KMS-11 (cell line): ENCODE results near the gene CFAP65.

Experiments
- H2AFZ ChIP-seq: fragments of 200-600 bp; sonication (generic); 2 replicates; pipeline ENCODE4 v1.6.1; 2016; ENCODE audit warnings: antibody characterized with exemption, mixed run types, low read depth
- H3K27ac ChIP-seq: fragments of 200-600 bp; sonication (generic); 2 replicates; pipeline ENCODE4 v1.6.1; 2016; ENCODE audit warnings: mild to moderate bottlenecking, mixed run types
- H3K27me3 ChIP-seq: fragments of 200-600 bp; sonication (generic); 2 replicates; pipeline ENCODE4 v1.6.1; 2017; ENCODE audit warnings: mild to moderate bottlenecking, low read depth, mixed run types, moderate library complexity; ENCODE audit not compliant: insufficient read depth
- H3K36me3 ChIP-seq: fragments of 200-600 bp; sonication (generic); 2 replicates; pipeline ENCODE4 v1.6.1; 2017; ENCODE audit warnings: mild to moderate bottlenecking, mixed run types; ENCODE audit not compliant: insufficient read depth
- H3K4me1 ChIP-seq: fragments of 200-600 bp; sonication (generic); 2 replicates; pipeline ENCODE4 v1.6.1; 2016; ENCODE audit warnings: mild to moderate bottlenecking, low read depth, mixed run types; ENCODE audit not compliant: poor library complexity, severe bottlenecking
- H3K4me2 ChIP-seq: fragments of 200-600 bp; sonication (generic); 2 replicates; pipeline ENCODE4 v1.7.0; 2016; ENCODE audit warnings: mild to moderate bottlenecking, mixed run types
- H3K4me3 ChIP-seq: fragments of 200-600 bp; sonication (generic); IDR thresholded peaks from 2 replicates; pipeline ENCODE4 v1.6.1; 2017; ENCODE audit warnings: low read depth, low read length, mixed read lengths; ENCODE audit not compliant: insufficient read depth
- H3K79me2 ChIP-seq: fragments of 200-600 bp; sonication (generic); 2 replicates; pipeline ENCODE4 v1.6.1; 2016; ENCODE audit warnings: low read depth, mixed run types; ENCODE audit not compliant: insufficient read depth
- H3K9ac ChIP-seq: fragments of 200-600 bp; sonication (generic); 2 replicates; pipeline ENCODE4 v1.6.1; 2016; ENCODE audit warnings: mild to moderate bottlenecking, mixed run types
- H4K20me1 ChIP-seq: fragments of 200-600 bp; sonication (generic); 2 replicates; pipeline ENCODE4 v1.6.1; 2016; ENCODE audit warnings: mild to moderate bottlenecking, mixed run types; ENCODE audit not compliant: insufficient read depth
- TF ChIP-seq, protein P1 (sequence below): fragments of 200-600 bp; sonication (generic); conservative IDR thresholded peaks from 2 replicates; pipeline ENCODE4 v1.6.1; 2017; ENCODE audit warnings: low read depth, mild to moderate bottlenecking, antibody characterized with exemption, low read length, moderate library complexity, mixed read lengths

The CFAP65 gene

DNA sequence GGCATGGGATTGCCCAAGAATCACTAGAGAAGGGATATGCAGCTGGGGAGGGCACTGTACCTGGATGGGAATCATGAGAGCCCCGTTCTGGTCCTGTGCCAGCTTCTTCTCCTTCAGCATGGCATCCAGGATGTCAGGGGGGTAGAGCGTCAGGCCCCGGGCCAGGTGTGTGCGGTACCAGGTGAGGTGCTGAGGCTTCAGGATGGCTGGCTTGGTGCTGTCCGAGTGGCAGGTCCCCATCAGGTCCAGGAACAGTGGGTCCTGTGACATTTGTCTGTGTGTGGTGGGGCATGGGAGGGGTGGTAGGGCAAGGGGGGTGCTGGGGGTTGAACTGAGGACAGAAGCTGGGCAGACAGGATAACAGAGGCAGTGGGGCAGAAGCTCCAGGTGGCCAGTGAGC lies 13.2 kb downstream of the CFAP65 start:
- Histone ChIP-seq H3K27me3 (peaks cover 56% of the 10 kb centered on the region), H3K4me3 (no peak overlapping the region), H3K4me2 (no peak overlapping the region), H2AFZ (no peak overlapping the region), H4K20me1 (no peaks in the 10 kb centered on the region), H3K9ac (no peak overlapping the region), H3K4me1 (no peaks in the 10 kb centered on the region), H3K79me2 (no peaks in the 10 kb centered on the region), H3K36me3 (no peaks in the 10 kb centered on the region), H3K27ac (no peak overlapping the region)
- TF ChIP-seq, protein P1, sequence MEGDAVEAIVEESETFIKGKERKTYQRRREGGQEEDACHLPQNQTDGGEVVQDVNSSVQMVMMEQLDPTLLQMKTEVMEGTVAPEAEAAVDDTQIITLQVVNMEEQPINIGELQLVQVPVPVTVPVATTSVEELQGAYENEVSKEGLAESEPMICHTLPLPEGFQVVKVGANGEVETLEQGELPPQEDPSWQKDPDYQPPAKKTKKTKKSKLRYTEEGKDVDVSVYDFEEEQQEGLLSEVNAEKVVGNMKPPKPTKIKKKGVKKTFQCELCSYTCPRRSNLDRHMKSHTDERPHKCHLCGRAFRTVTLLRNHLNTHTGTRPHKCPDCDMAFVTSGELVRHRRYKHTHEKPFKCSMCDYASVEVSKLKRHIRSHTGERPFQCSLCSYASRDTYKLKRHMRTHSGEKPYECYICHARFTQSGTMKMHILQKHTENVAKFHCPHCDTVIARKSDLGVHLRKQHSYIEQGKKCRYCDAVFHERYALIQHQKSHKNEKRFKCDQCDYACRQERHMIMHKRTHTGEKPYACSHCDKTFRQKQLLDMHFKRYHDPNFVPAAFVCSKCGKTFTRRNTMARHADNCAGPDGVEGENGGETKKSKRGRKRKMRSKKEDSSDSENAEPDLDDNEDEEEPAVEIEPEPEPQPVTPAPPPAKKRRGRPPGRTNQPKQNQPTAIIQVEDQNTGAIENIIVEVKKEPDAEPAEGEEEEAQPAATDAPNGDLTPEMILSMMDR: no peak

DNA sequence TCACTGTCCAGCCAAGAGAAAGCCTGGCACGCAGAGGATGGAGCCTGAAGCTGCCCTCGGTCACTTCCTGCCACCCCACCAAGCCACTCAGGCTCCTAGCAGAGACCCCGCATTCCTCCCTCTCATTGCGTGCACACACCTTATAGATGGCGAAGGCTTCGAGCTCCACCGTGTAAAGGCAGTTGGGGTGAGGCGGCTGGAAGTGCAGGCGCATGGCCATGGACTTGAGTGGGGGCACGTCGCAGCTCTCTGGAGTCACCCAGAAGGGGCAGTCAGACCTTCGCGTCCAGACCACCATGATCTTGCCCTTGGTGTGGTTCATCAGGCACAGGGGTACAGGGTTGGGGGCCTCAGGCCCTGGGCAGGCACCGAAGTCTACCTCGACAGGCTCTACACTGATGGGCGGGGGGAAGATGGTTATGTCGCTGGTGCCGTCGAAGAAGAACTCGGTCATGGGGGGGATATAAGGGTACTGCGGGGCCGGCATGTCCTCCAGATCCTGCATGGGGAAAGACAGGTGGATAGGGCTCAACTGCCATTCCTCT lies 13.7 kb downstream of the CFAP65 start:
- Histone ChIP-seq H3K79me2 (no peaks in the 10 kb centered on the region), H3K36me3 (no peaks in the 10 kb centered on the region), H4K20me1 (no peaks in the 10 kb centered on the region), H3K4me2 (no peak overlapping the region), H2AFZ (no peak overlapping the region), H3K27me3 (peaks cover 51% of the 10 kb centered on the region), H3K9ac (no peak overlapping the region), H3K27ac (no peak overlapping the region), H3K4me3 (no peak overlapping the region), H3K4me1 (no peaks in the 10 kb centered on the region)
- TF ChIP-seq, protein P1: no peak

DNA sequence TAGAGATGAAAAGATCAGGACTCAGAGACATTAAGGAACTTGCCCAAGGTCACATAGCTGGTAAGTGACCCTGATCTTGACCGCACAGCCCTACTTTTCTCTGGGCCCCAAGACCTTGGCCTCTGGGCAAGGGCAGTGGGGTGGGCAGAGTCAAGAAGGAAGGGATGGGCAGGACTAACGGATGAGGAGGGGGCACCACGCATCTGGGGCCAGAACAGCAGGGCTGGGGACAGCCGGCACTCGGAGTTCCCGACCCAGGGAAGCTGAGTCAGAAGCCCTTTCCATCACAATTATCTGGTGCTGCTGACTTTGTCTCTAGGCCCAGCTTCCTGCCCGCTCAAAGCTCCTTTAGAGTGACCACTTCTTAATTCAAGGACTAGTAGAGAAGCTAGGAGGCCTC lies 14.4 kb downstream of the CFAP65 start:
- Histone ChIP-seq H3K36me3 (no peaks in the 10 kb centered on the region), H3K4me2 (no peak overlapping the region), H3K79me2 (no peaks in the 10 kb centered on the region), H2AFZ (no peak overlapping the region), H3K27ac (no peak overlapping the region), H3K27me3 (peaks cover 50% of the 10 kb centered on the region), H3K4me1 (no peaks in the 10 kb centered on the region), H4K20me1 (no peaks in the 10 kb centered on the region), H3K9ac (no peak overlapping the region), H3K4me3 (no peak overlapping the region)
- TF ChIP-seq, protein P1: no peak

DNA sequence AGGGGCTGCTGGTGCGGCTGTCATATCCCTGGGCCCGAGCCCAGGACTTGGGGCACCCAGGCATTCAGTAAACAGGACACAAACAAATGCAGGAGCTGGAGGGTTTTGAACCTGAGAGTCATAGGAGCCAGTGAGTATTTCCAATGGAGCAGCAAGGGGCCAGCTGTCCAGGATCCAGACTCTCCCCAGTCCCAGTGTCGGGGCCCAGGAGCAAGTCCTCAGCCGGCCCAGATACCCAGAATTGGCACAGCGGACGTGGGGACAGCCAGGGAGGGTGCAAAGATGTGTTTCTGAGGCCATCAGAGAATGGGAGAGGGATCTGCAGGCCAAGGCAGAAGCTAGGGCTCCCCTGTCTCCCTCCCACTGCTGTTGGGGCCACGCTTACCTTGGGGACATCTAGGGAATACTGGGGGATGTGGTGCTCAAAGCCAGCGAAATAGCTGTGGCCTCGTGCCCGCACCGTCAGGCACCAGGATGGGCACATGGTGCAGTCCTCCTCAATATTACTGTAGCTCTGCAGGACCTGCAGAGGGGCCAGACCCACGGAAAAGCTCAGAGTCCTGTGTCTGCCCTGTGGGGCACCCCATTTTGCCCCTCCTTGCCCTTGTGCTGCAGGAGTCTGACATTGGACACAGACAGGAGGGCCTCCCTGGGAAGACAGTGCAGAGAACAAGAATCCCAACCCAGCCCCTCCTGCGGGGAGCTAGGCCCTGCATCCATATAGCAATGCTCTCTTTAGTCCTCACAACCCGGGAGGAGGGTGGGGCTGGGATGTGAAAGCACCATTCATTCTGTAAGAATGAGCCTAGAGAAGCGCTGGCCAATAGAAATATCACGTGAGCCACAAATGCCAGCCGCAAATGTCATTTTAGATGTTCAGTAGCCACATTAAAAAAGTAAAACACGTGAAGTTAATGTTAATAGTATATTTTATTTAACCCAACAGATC lies 15.4 kb downstream of the CFAP65 start:
- TF ChIP-seq, protein P1: no peak

More for the DNA sequence above, 15.4 kb downstream of the CFAP65 start:
- Histone ChIP-seq H3K9ac (no peak overlapping the region), H3K4me3 (no peak overlapping the region), H3K36me3 (no peaks in the 10 kb centered on the region), H3K4me1 (no peaks in the 10 kb centered on the region), H2AFZ (no peak overlapping the region), H4K20me1 (no peaks in the 10 kb centered on the region), H3K27me3 (peaks cover 42% of the 10 kb centered on the region), H3K27ac (no peak overlapping the region), H3K79me2 (no peaks in the 10 kb centered on the region), H3K4me2 (no peak overlapping the region)
